ENCODE results near the gene TIMM10B.

The TIMM10B gene

DNA sequence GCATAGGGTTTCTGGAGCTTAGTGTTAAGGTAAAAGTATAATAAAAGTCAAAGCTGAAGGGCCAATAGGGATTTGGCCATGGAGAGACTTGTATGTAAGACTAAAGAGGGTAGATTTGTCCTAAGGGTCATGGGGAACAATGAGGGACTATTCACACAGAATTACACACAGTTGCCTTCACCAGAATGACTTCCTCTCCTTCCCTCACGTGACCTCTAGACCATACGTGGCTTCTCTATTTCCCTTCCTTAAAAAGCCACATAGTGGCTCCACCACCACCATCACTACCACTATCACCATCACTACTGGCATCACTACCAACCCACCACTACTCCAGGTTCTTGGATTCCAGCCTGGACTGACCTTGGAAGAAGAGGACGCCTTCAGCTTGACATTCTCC, 43.3 kb upstream of the TIMM10B start:
- Histone ChIP-seq H3K36me3 (ENCODE audit: control insufficient read depth in 1 of 2, insufficient read depth in 2 of 2, low read length in 2 of 2) (no peaks in the 10 kb centered on the region), H2BK5ac (ENCODE audit: low read depth, low read length, poor library complexity) (no peak overlapping the region), H2BK12ac (ENCODE audit: low read length) (no peak overlapping the region), H3K79me2 (ENCODE audit: control insufficient read depth, insufficient read depth, low read length, poor library complexity) (no peaks in the 10 kb centered on the region), H3K18ac (ENCODE audit: low read length) (no peak overlapping the region), H3K79me1 (ENCODE audit: low read length) (peaks cover 5% of the 10 kb centered on the region), H3K27ac (ENCODE audit: low read depth, low read length) (no peak overlapping the region), H3K9ac (ENCODE audit: low read length) (no peak overlapping the region), H2AFZ (ENCODE audit: insufficient read depth, low read length, poor library complexity) (no peak overlapping the region), H2BK120ac (ENCODE audit: insufficient read depth, low read length, poor library complexity) (no peak overlapping the region), H3K4me2 (ENCODE audit: low read length) (no peak overlapping the region), H4K91ac (ENCODE audit: low read depth, low read length) (no peak overlapping the region), H3K4ac (ENCODE audit: low read depth, low read length) (no peak overlapping the region), H4K12ac (ENCODE audit: low read depth, low read length) (no peak overlapping the region), H3K27me3 (ENCODE audit: insufficient read depth, low read length) (no peaks in the 10 kb centered on the region), H3K14ac (ENCODE audit: low read length) (no peak overlapping the region), H3K4me1 (ENCODE audit: control insufficient read depth in 1 of 2, insufficient read depth in 2 of 2, low read length in 2 of 2) (peaks cover 14 to 21% of the 10 kb centered on the region in 2 experiments), H3K4me3 (ENCODE audit: low read depth, low read length) (no peak overlapping the region), H4K8ac (ENCODE audit: low read depth, low read length) (no peak overlapping the region), H3K23ac (ENCODE audit: low read length) (no peak overlapping the region), H2AK5ac (ENCODE audit: low read length) (no peak overlapping the region), H3K9me3 (ENCODE audit: insufficient read depth, low read depth, low read length) (peaks cover 3% of the 10 kb centered on the region)
- WGBS (ENCODE audit: extremely low coverage, insufficient coverage, insufficient read length), result no CpG with 5 or more reads among the region's 3 CpGs
- no peak for DNase-seq

DNA sequence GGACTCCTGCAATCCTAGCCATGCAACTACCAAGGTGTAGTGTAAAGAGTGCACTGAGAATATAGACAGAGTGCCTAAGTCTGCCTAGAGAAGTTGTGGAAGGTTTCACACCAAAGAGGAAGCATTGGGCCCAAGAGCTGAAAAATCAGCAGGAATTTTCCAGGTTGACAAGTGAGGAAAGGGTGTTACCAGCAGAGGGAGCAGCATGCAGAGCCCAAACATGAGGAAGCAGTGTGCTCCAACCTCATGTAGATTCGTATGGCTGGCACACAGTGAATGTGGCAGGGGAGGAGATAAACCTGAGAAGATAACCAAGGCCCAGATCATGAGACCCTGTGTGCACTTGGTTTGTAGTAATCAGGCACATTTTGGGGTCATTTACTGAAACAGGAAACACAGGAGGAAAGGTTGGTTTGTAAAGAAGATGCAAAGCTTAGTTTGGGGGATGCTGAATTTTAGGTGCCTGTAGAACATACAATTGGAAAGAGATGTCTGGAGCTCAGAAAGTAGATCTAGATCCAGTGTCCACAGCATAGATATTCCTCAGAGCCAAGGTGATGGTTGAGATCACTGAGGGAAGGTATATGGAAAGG, 42.2 kb upstream of the TIMM10B start:
- H3K36me3 ChIP-seq (ENCODE audit: control insufficient read depth in 1 of 2, insufficient read depth in 2 of 2, low read length in 2 of 2), result no peaks in the 10 kb centered on the region
- no peak overlapping the region for H3K23ac ChIP-seq (ENCODE audit: low read length)
- H3K9ac ChIP-seq (ENCODE audit: low read length), result no peak overlapping the region
- no CpG with 5 or more reads among the region's 1 CpG for WGBS (ENCODE audit: extremely low coverage, insufficient coverage, insufficient read length)
- no peak overlapping the region for H4K91ac ChIP-seq (ENCODE audit: low read depth, low read length)
- no peak overlapping the region for H2BK12ac ChIP-seq (ENCODE audit: low read length)
- no peak overlapping the region for H2AFZ ChIP-seq (ENCODE audit: insufficient read depth, low read length, poor library complexity)
- H3K27ac ChIP-seq (ENCODE audit: low read depth, low read length), result no peak overlapping the region
- no peak overlapping the region for H2AK5ac ChIP-seq (ENCODE audit: low read length)
- no peak overlapping the region for H4K12ac ChIP-seq (ENCODE audit: low read depth, low read length)
- no peaks in the 10 kb centered on the region for H3K79me2 ChIP-seq (ENCODE audit: control insufficient read depth, insufficient read depth, low read length, poor library complexity)
- H2BK120ac ChIP-seq (ENCODE audit: insufficient read depth, low read length, poor library complexity), result no peak overlapping the region
- H3K27me3 ChIP-seq (ENCODE audit: insufficient read depth, low read length), result no peaks in the 10 kb centered on the region
- peaks cover 14 to 21% of the 10 kb centered on the region in 2 experiments for H3K4me1 ChIP-seq (ENCODE audit: control insufficient read depth in 1 of 2, insufficient read depth in 2 of 2, low read length in 2 of 2)
- no peak overlapping the region for H3K4ac ChIP-seq (ENCODE audit: low read depth, low read length)
- peaks cover 3% of the 10 kb centered on the region for H3K9me3 ChIP-seq (ENCODE audit: insufficient read depth, low read depth, low read length)
- peaks cover 5% of the 10 kb centered on the region for H3K79me1 ChIP-seq (ENCODE audit: low read length)
- no peak overlapping the region for H3K4me2 ChIP-seq (ENCODE audit: low read length)
- no peak overlapping the region for H3K4me3 ChIP-seq (ENCODE audit: low read depth, low read length)
- H4K8ac ChIP-seq (ENCODE audit: low read depth, low read length), result no peak overlapping the region
- H3K14ac ChIP-seq (ENCODE audit: low read length), result no peak overlapping the region
- H2BK5ac ChIP-seq (ENCODE audit: low read depth, low read length, poor library complexity), result no peak overlapping the region
- no peak overlapping the region for H3K18ac ChIP-seq (ENCODE audit: low read length)
- peak; percentile 37 to 66 for DNase-seq

- Histone ChIP-seq H3K4me3 (ENCODE audit: low read depth, low read length) (no peak within 1 kb of the TSS), H3K23ac (ENCODE audit: low read length) (no peak within 1 kb of the TSS), H3K4me2 (ENCODE audit: low read length) (no peak within 1 kb of the TSS), H4K8ac (ENCODE audit: low read depth, low read length) (peak within 1 kb of the TSS; percentile 24), H2BK12ac (ENCODE audit: low read length) (peak within 1 kb of the TSS; percentile 66), H3K27me3 (ENCODE audit: insufficient read depth, low read length) (no peaks in the 10 kb centered on the region), H3K79me2 (ENCODE audit: control insufficient read depth, insufficient read depth, low read length, poor library complexity) (no peaks in the 10 kb centered on the region), H2AFZ (ENCODE audit: insufficient read depth, low read length, poor library complexity) (no peak within 1 kb of the TSS), H3K4me1 (ENCODE audit: control insufficient read depth in 1 of 2, insufficient read depth in 2 of 2, low read length in 2 of 2) (peaks cover 14 to 21% of the 10 kb centered on the region in 2 experiments), H3K18ac (ENCODE audit: low read length) (peak within 1 kb of the TSS; percentile 43), H3K27ac (ENCODE audit: low read depth, low read length) (no peak within 1 kb of the TSS), H3K14ac (ENCODE audit: low read length) (peak within 1 kb of the TSS; percentile 71), H3K9me3 (ENCODE audit: insufficient read depth, low read depth, low read length) (peaks cover 3% of the 10 kb centered on the region), H3K4ac (ENCODE audit: low read depth, low read length) (peak within 1 kb of the TSS; percentile 6), H2BK120ac (ENCODE audit: insufficient read depth, low read length, poor library complexity) (peak within 1 kb of the TSS; percentile 60), H2AK5ac (ENCODE audit: low read length) (no peak within 1 kb of the TSS), H3K36me3 (ENCODE audit: control insufficient read depth in 1 of 2, insufficient read depth in 2 of 2, low read length in 2 of 2) (no peaks in the 10 kb centered on the region), H4K12ac (ENCODE audit: low read depth, low read length) (no peak within 1 kb of the TSS), H4K91ac (ENCODE audit: low read depth, low read length) (peak within 1 kb of the TSS; percentile 80), H3K79me1 (ENCODE audit: low read length) (peaks cover 5% of the 10 kb centered on the region), H3K9ac (ENCODE audit: low read length) (no peak within 1 kb of the TSS), H2BK5ac (ENCODE audit: low read depth, low read length, poor library complexity) (peak within 1 kb of the TSS; percentile 54)
- WGBS (ENCODE audit: extremely low coverage, insufficient coverage, insufficient read length), result no CpG with 5 or more reads among the region's 3 CpGs
- DNase-seq, result no peak
These were observed 40.4 kb upstream of the TIMM10B start, which contains the start of gene HPX for GRCh38 chr11:6440906-6441358. Gene HPX (minus strand): TSS chr11:6440987. CDS start chr11:6440963, 24 bp downstream.

- H3K4ac ChIP-seq (ENCODE audit: low read depth, low read length), result no peak overlapping the region
- H3K4me1 ChIP-seq (ENCODE audit: control insufficient read depth in 1 of 2, insufficient read depth in 2 of 2, low read length in 2 of 2), result peaks cover 14 to 21% of the 10 kb centered on the region in 2 experiments
- no peak overlapping the region for H4K91ac ChIP-seq (ENCODE audit: low read depth, low read length)
- DNase-seq, result no peak
- H3K27me3 ChIP-seq (ENCODE audit: insufficient read depth, low read length), result no peaks in the 10 kb centered on the region
- H3K23ac ChIP-seq (ENCODE audit: low read length), result no peak overlapping the region
- peaks cover 3% of the 10 kb centered on the region for H3K9me3 ChIP-seq (ENCODE audit: insufficient read depth, low read depth, low read length)
- no peaks in the 10 kb centered on the region for H3K36me3 ChIP-seq (ENCODE audit: control insufficient read depth in 1 of 2, insufficient read depth in 2 of 2, low read length in 2 of 2)
- peaks cover 5% of the 10 kb centered on the region for H3K79me1 ChIP-seq (ENCODE audit: low read length)
- H3K4me2 ChIP-seq (ENCODE audit: low read length), result no peak overlapping the region
- no peak overlapping the region for H2BK5ac ChIP-seq (ENCODE audit: low read depth, low read length, poor library complexity)
- no peak overlapping the region for H3K27ac ChIP-seq (ENCODE audit: low read depth, low read length)
- H3K79me2 ChIP-seq (ENCODE audit: control insufficient read depth, insufficient read depth, low read length, poor library complexity), result no peaks in the 10 kb centered on the region
- H4K12ac ChIP-seq (ENCODE audit: low read depth, low read length), result no peak overlapping the region
- no peak overlapping the region for H2BK12ac ChIP-seq (ENCODE audit: low read length)
- no peak overlapping the region for H2BK120ac ChIP-seq (ENCODE audit: insufficient read depth, low read length, poor library complexity)
- no peak overlapping the region for H2AFZ ChIP-seq (ENCODE audit: insufficient read depth, low read length, poor library complexity)
- no peak overlapping the region for H3K9ac ChIP-seq (ENCODE audit: low read length)
- H3K18ac ChIP-seq (ENCODE audit: low read length), result no peak overlapping the region
- no peak overlapping the region for H4K8ac ChIP-seq (ENCODE audit: low read depth, low read length)
- H2AK5ac ChIP-seq (ENCODE audit: low read length), result no peak overlapping the region
- no CpG with 5 or more reads among the region's 4 CpGs for WGBS (ENCODE audit: extremely low coverage, insufficient coverage, insufficient read length)
- no peak overlapping the region for H3K4me3 ChIP-seq (ENCODE audit: low read depth, low read length)
- no peak overlapping the region for H3K14ac ChIP-seq (ENCODE audit: low read length)
These were observed 38.9 kb upstream of the TIMM10B start for GRCh38 chr11:6442441-6442840.

Measured in trophoblast cell (in vitro differentiated cells and primary cell).